DMS79 treated with DMSO at 0.1 percent for 48 hours (cell line): ENCODE data around the gene GPR55.
A peak's percentile ranks its signal among the peaks of the same experiment; 100 is the strongest.

Experiments used
- DNase-seq: peaks from one replicate; lab custom pipeline; 2025; lab: John Stamatoyannopoulos, UW

Gene GPR55

GRCh38 chr2:230866756-230867523 lies 58.1 kb downstream of the GPR55 start:
- DNase-seq, result peak; percentile 32

GRCh38 chr2:230865766-230866755 lies 59.0 kb downstream of the GPR55 start:
- DNase-seq, result no peak

- peak; percentile 9 for DNase-seq
Measured at GRCh38 chr2:230865307-230865765, 59.7 kb downstream of the GPR55 start.

GRCh38 chr2:230864605-230865306 lies 60.3 kb downstream of the GPR55 start, which contains the start of gene ITM2C:
ITM2C (plus strand) TSS chr2:230864942; CDS start chr2:230865026, 84 bp downstream.
- peak; percentile 56 for DNase-seq

- no peak for DNase-seq
Measured at GRCh38 chr2:230864122-230864604, 60.9 kb downstream of the GPR55 start.

- no peak for DNase-seq
Measured at GRCh38 chr2:230863442-230864121, 61.5 kb downstream of the GPR55 start.

- no peak for DNase-seq
Measured at GRCh38 chr2:230863031-230863430, 62.0 kb downstream of the GPR55 start.

GRCh38 chr2:230862292-230862691 lies 62.8 kb downstream of the GPR55 start:
- no peak for DNase-seq

GRCh38 chr2:230861552-230862255 lies 63.3 kb downstream of the GPR55 start:
- DNase-seq, result peak; percentile 44
